K562 (cell line): Measurements from ENCODE around the gene PTTG1IP. TPM values are rescaled to one million over a fixed set of nuclear protein-coding genes. Genes with fewer than 3 reads are reported as not detected.

ENCODE experiments used
- ATAC-seq: fragments of 200-7000 bp; cut with Tn5 transposase; 3 replicates; pipeline ENCODE4 v1.9.1; 2020; ENCODE audit warnings: moderate library complexity
- BruUV-seq: library from RNA; stranded (reverse); fragments of 400-500 nt; replicated peaks from 2 replicates; lab custom pipeline; 2021; lab: Mats Ljungman, UMichigan
- CTCF ChIA-PET: fragments of 300-600 bp; formaldehyde crosslinking; extraction: SDS; loops from one replicate; lab custom pipeline; 2021; ENCODE audit warnings: low intra/inter-chr PET ratio; lab: Yijun Ruan, JAX
- POLR2A ChIA-PET: fragments of 300-600, 350-650 bp; sonication (Branson Sonifier 250); formaldehyde crosslinking; extraction: SDS; loops from one replicate; lab custom pipeline; 2021; ENCODE audit warnings: antibody characterized with exemption, inconsistent platforms; lab: Yijun Ruan, JAX
- DNase-seq, 4 experiments: peaks; one replicate each; pipeline versions ENCODE4 v3.0.0 to v3.0.0-alpha.2; 2011 to 2018; ENCODE audit warnings: low spot score in 3 of 4, mixed read lengths in 3 of 4; ENCODE audit errors: extremely low read depth in 1 of 4
- FAIRE-seq: peaks from 2 replicates; lab custom pipeline; 2011; peaks lifted over from hg19 to GRCh38; lab: Jason Lieb, UNC
- H2AFZ ChIP-seq: 2 replicates; pipeline ENCODE4 v1.6.0; 2011; ENCODE audit warnings: low read depth, low read length, control low read depth, inconsistent platforms
- H3K27ac ChIP-seq: fragments of 200-600 bp; 3 replicates; pipeline ENCODE4 v1.8.0; 2011; ENCODE audit warnings: low read depth, mild to moderate bottlenecking, control low read depth, inconsistent platforms, low read length, moderate library complexity, mixed read lengths; ENCODE audit errors: extremely low read depth
- H3K27me3 ChIP-seq, 2 experiments: fragments of 300-600 bp in 1 of 2; 2 replicates in 1 of 2; 3 replicates in 1 of 2; pipeline versions ENCODE4 v1.6.0 to v1.8.0; 2011; ENCODE audit warnings: inconsistent platforms in 2 of 2, low read length in 2 of 2, mild to moderate bottlenecking in 1 of 2, mixed read lengths in 1 of 2, moderate library complexity in 1 of 2; ENCODE audit not compliant: control insufficient read depth in 2 of 2, insufficient read depth in 2 of 2
- H3K36me3 ChIP-seq: fragments of 300-600 bp; 3 replicates; pipeline ENCODE4 v1.8.0; 2011; ENCODE audit warnings: mild to moderate bottlenecking, low read length, inconsistent platforms; ENCODE audit not compliant: control insufficient read depth, insufficient read depth
- H3K4me1 ChIP-seq, 2 experiments: fragments of 200-600 bp in 1 of 2; replicated peaks in 1 of 2; 2 replicates in 1 of 2; 3 replicates in 1 of 2; pipeline versions ENCODE4 v1.5.1 to v1.8.0; 2011; ENCODE audit warnings: inconsistent platforms in 2 of 2, low read length in 2 of 2, mild to moderate bottlenecking in 1 of 2, mixed read lengths in 1 of 2, moderate library complexity in 1 of 2; ENCODE audit not compliant: control insufficient read depth in 2 of 2, insufficient read depth in 2 of 2
- H3K4me2 ChIP-seq: 2 replicates; pipeline ENCODE4 v1.6.1; 2011; ENCODE audit warnings: low read length, control low read depth, inconsistent platforms, mixed read lengths; ENCODE audit not compliant: insufficient read depth
- H3K4me3 ChIP-seq: fragments of 200-600 bp; sonication (generic), shearing (Covaris generic); 2 replicates; pipeline ENCODE4 v1.5.1; 2016; ENCODE audit warnings: control low read depth, inconsistent platforms
- H3K79me2 ChIP-seq: fragments of 200-600 bp; 3 replicates; pipeline ENCODE4 v1.8.0; 2011; ENCODE audit warnings: low read length, inconsistent platforms; ENCODE audit not compliant: control insufficient read depth, insufficient read depth
- H3K9ac ChIP-seq, 2 experiments: 2 replicates each; pipeline versions ENCODE4 v1.6.0 to v1.6.1; 2011; ENCODE audit warnings: low read depth in 2 of 2, low read length in 2 of 2, control low read depth in 1 of 2, inconsistent platforms in 1 of 2, mild to moderate bottlenecking in 1 of 2, mixed read lengths in 1 of 2; ENCODE audit not compliant: insufficient read depth in 1 of 2
- H3K9me1 ChIP-seq: one replicate; pipeline ENCODE4 v1.6.0; 2011; ENCODE audit warnings: inconsistent platforms, mild to moderate bottlenecking, low read length, moderate library complexity; ENCODE audit not compliant: control insufficient read depth, insufficient read depth
- H3K9me3 ChIP-seq: replicated peaks from 2 replicates; pipeline ENCODE4 v1.5.1; 2011; ENCODE audit warnings: low read depth, low read length, inconsistent platforms; ENCODE audit not compliant: control insufficient read depth, insufficient read depth
- H4K20me1 ChIP-seq: replicated peaks from 2 replicates; pipeline ENCODE4 v1.6.1; 2011; ENCODE audit warnings: low read length, inconsistent platforms, mixed read lengths; ENCODE audit not compliant: control insufficient read depth, insufficient read depth
- ARNT ChIP-seq, 2 experiments: fragments of 450-650 bp; IDR thresholded peaks; 2 replicates each; pipeline ENCODE4 v1.6.1; 2016; ENCODE audit warnings: mild to moderate bottlenecking in 1 of 2
- ASH1L ChIP-seq: fragments of 450-650 bp; IDR thresholded peaks from 2 replicates; pipeline ENCODE4 v1.6.1; 2018; ENCODE audit warnings: borderline replicate concordance, mild to moderate bottlenecking, low read depth; ENCODE audit not compliant: partially characterized antibody
- CBX2 ChIP-seq: fragments of 200-600 bp; sonication (generic); IDR thresholded peaks from one replicate; pipeline ENCODE4 v1.6.1; 2012; ENCODE audit warnings: mild to moderate bottlenecking, low read length, inconsistent platforms; ENCODE audit not compliant: insufficient read depth, poor library complexity, severe bottlenecking
- CBX3 ChIP-seq, 2 experiments: IDR thresholded peaks; 1 replicate in 1 of 2; 2 replicates in 1 of 2; pipeline ENCODE4 v1.6.1; 2012; ENCODE audit warnings: inconsistent platforms in 2 of 2, low read length in 2 of 2, borderline replicate concordance in 1 of 2, control low read depth in 1 of 2
- CBX5 ChIP-seq: IDR thresholded peaks from 2 replicates; pipeline ENCODE4 v1.6.1; 2014; ENCODE audit warnings: low read depth, borderline replicate concordance
- DPF2 ChIP-seq: fragments of 450-650 bp; IDR thresholded peaks from 2 replicates; pipeline ENCODE4 v1.6.1; 2016
- ETV6 ChIP-seq, 3 experiments: fragments of 150-350 bp in 1 of 3; sonication (generic) in 1 of 3; formaldehyde crosslinking in 1 of 3; IDR thresholded peaks; 2 replicates each; pipeline versions ENCODE4 v1.6.1 to v1.8.0; 2014 to 2022; ENCODE audit warnings: borderline replicate concordance in 2 of 3, low read depth in 2 of 3, antibody characterized with exemption in 1 of 3, low read length in 1 of 3, mild to moderate bottlenecking in 1 of 3, missing genetic modification reagents in 1 of 3
- HMG20A ChIP-seq: fragments of 450-650 bp; formaldehyde crosslinking; conservative IDR thresholded peaks from 2 replicates; pipeline ENCODE4 v1.4.0; 2020; ENCODE audit warnings: mild to moderate bottlenecking, mixed read lengths
- JUN ChIP-seq, 2 experiments: sonication (generic) in 1 of 2; formaldehyde crosslinking in 1 of 2; IDR thresholded peaks; 2 replicates each; pipeline versions ENCODE4 v1.6.1 to v1.8.0; 2012 to 2022; ENCODE audit warnings: borderline replicate concordance in 2 of 2, mild to moderate bottlenecking in 2 of 2, improper control_type of control experiment in 1 of 2, low read depth in 1 of 2, low read length in 1 of 2, missing genetic modification reagents in 1 of 2
- KAT2B ChIP-seq: IDR thresholded peaks from one replicate; pipeline ENCODE4 v1.6.1; 2012; ENCODE audit warnings: low read depth, mild to moderate bottlenecking, control low read depth, inconsistent platforms, low read length, moderate library complexity
- MBD2 ChIP-seq: sonication (generic); IDR thresholded peaks from 2 replicates; pipeline ENCODE4 v1.6.1; 2016; ENCODE audit warnings: low read depth, borderline replicate concordance
- MIER1 ChIP-seq: fragments of 450-650 bp; IDR thresholded peaks from 2 replicates; pipeline ENCODE4 v1.6.1; 2016; ENCODE audit warnings: antibody characterized with exemption, mild to moderate bottlenecking, low read depth
- MYNN ChIP-seq, 2 experiments: sonication (generic); formaldehyde crosslinking in 1 of 2; IDR thresholded peaks; 2 replicates each; pipeline versions ENCODE4 v1.5.0 to v1.6.1; 2016 to 2020; ENCODE audit warnings: antibody characterized with exemption in 1 of 2, missing genetic modification reagents in 1 of 2
- SPI1 ChIP-seq: IDR thresholded peaks from 2 replicates; pipeline ENCODE4 v1.6.1; 2011; ENCODE audit warnings: low read depth, low read length, control low read depth, borderline replicate concordance
- TAF15 ChIP-seq: fragments of 200-400 bp; formaldehyde crosslinking; IDR thresholded peaks from 2 replicates; pipeline ENCODE4 v1.6.1; 2017; ENCODE audit warnings: mild to moderate bottlenecking, low read depth, low read length, moderate library complexity
- TRIM24 ChIP-seq, 2 experiments: fragments of 450-650 bp; IDR thresholded peaks; 2 replicates each; pipeline ENCODE4 v1.6.1; 2016
- TRIM28 ChIP-seq: fragments of 450-650 bp; IDR thresholded peaks from 2 replicates; pipeline ENCODE4 v1.6.1; 2017
- ZEB2 ChIP-seq: fragments of 450-650 bp; IDR thresholded peaks from 2 replicates; pipeline ENCODE4 v1.6.1; 2016
- ZFP1 ChIP-seq: fragments of 450-650 bp; formaldehyde crosslinking; IDR thresholded peaks from 2 replicates; pipeline ENCODE4 v1.4.0; 2020; ENCODE audit warnings: mild to moderate bottlenecking, mixed read lengths
- ZNF184 ChIP-seq: sonication (generic); formaldehyde crosslinking; IDR thresholded peaks from 2 replicates; pipeline ENCODE4 v1.5.0; 2020; ENCODE audit warnings: missing genetic modification reagents
- ZNF384 ChIP-seq: IDR thresholded peaks from 2 replicates; pipeline ENCODE4 v1.6.1; 2012; ENCODE audit warnings: low read depth, low read length, improper control_type of control experiment
- WGBS: fragments of 100-300 bp; shearing (Covaris generic); methylation state at CpG from one replicate; pipeline ENCODE4 v1.1.6; 2016; ENCODE audit warnings: low coverage, mixed read lengths; ENCODE audit not compliant: insufficient coverage; ENCODE audit errors: missing lambda C conversion rate; 5-methylcytosine and 5-hydroxymethylcytosine counted together
- in situ Hi-C: fragments of 300-500 bp; cut with MboI; formaldehyde crosslinking; loops from 4 replicates; pipeline ENCODE4 v1.15.0; 2018; ENCODE audit warnings: inconsistent platforms, mixed read lengths
- intact Hi-C: fragments of 100-400 bp; cut with micrococcal nuclease; formaldehyde crosslinking; loops from 2 replicates; pipeline ENCODE4 v1.14.2; 2022
- polyA plus RNA-seq, 8 experiments: library from polyadenylated mRNA; depleted of rRNA in 4 of 8; stranded (reverse) in 5 of 8; unstranded in 3 of 8; fragments of >200 nt; fragmentation: Nextera tagmentation in 2 of 8; fragmentation: Illumina TruSeq in 1 of 8; extraction: Ambion mirVana in 2 of 8; extraction: Trizol in 1 of 8; gene quantifications; 2 replicates each; pipeline versions ENCODE4 v1.2.1 to v1.2.3, GENCODE V29; 2011 to 2014; ENCODE audit warnings: inconsistent platforms in 1 of 8, missing spikeins in 1 of 8
- total RNA-seq, 7 experiments: library from RNA; depleted of rRNA in 6 of 7; stranded (reverse); fragments of >200 nt in 6 of 7; fragmentation: Illumina TruSeq in 2 of 7; extraction: Trizol in 2 of 7; gene quantifications; 2 replicates each; pipeline versions ENCODE4 v1.2.1 to v1.2.3, GENCODE V29; 2011 to 2021; ENCODE audit warnings: low replicate concordance in 1 of 7
- TF ChIP-seq, protein P1 (sequence below): fragments of 450-650 bp; IDR thresholded peaks from 2 replicates; pipeline ENCODE4 v1.6.1; 2018; ENCODE audit warnings: mild to moderate bottlenecking, low read depth; ENCODE audit not compliant: partially characterized antibody

The PTTG1IP gene
- total and polyA plus RNA-seq, 9 of the 15 experiments (the other 6 are each of a cell fraction or from before 2014, with no cell fraction given): 5.0 to 99.3 (median 82.4) TPM

GRCh38 chr21:44828362-44829056 lies 45.0 kb downstream of the PTTG1IP start:
- Histone ChIP-seq H4K20me1 (no peaks in the 10 kb centered on the region), H3K9me1 (no peaks in the 10 kb centered on the region), H3K79me2 (no peaks in the 10 kb centered on the region), H2AFZ (no peak overlapping the region), H3K4me2 (no peak overlapping the region), H3K9me3 (peaks cover 19% of the 10 kb centered on the region), H3K27ac (no peak overlapping the region), H3K9ac (no peak overlapping the region), H3K4me1 (peaks cover 0 to 8% of the 10 kb centered on the region in 2 experiments; a peak in 1 of 5 replicates), H3K36me3 (no peaks in the 10 kb centered on the region), H3K27me3 (no peaks in the 10 kb centered on the region), H3K4me3 (no peak overlapping the region)
- intact Hi-C loops (no loop called here), in situ Hi-C loops (no loop called here)
- DNase-seq (no peak), FAIRE-seq (no peak), ATAC-seq (no peak)
- no TSS peak for BruUV-seq
- 8% methylated on average over 4 of the region's 4 CpGs for WGBS
- ChIA-PET POLR2A (interaction anchor here (0.5 kb wide), 1 partner anchor 32 kb away, joined by 3 read pairs; no protein-coding TSS in a partner anchor), CTCF (interaction anchor here (1.1 kb wide), 1 partner anchor 10 kb away, joined by 3 read pairs; no protein-coding TSS in a partner anchor)
- peak; percentile 96 for TF ChIP-seq CBX5
- TF ChIP-seq DPF2: 0 out of 2 replicates have a peak, but pooled peaks have one; percentile 42
- TF ChIP-seq, protein P1, sequence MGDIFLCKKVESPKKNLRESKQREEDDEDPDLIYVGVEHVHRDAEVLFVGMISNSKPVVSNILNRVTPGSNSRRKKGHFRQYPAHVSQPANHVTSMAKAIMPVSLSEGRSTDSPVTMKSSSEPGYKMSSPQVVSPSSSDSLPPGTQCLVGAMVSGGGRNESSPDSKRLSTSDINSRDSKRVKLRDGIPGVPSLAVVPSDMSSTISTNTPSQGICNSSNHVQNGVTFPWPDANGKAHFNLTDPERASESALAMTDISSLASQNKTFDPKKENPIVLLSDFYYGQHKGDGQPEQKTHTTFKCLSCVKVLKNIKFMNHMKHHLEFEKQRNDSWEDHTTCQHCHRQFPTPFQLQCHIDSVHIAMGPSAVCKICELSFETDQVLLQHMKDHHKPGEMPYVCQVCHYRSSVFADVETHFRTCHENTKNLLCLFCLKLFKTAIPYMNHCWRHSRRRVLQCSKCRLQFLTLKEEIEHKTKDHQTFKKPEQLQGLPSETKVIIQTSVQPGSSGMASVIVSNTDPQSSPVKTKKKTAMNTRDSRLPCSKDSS: peak; percentile 97
- peak; percentile 27 for TF ChIP-seq ASH1L
- TF ChIP-seq TRIM24 (IDR thresholded peaks at IDR 0.05): peak; percentile 89 to 95
- TF ChIP-seq ZNF384: peak; percentile 85
- TF ChIP-seq ZEB2: 0 out of 2 replicates have a peak, but pooled peaks have one; percentile 35
- TF ChIP-seq SPI1: no peak
- TF ChIP-seq HMG20A (CRISPR knock-in tag): no peak
- peak; percentile 68; the same call in 1 of the 2 replicates for TF ChIP-seq MIER1
- TF ChIP-seq TRIM28: peak; percentile 99
- peak in 1 of 2 experiments; percentile 35; a peak in 1 of 4 replicates for TF ChIP-seq ARNT (IDR thresholded peaks at IDR 0.05)
- TF ChIP-seq KAT2B: no peak
- TF ChIP-seq JUN (IDR thresholded peaks at IDR 0.05; ENCODE audit: borderline replicate concordance, low read depth, low read length): 0 out of 2 replicates have a peak, but pooled peaks have one; percentile 22
- TF ChIP-seq JUN (CRISPR knock-in tag; IDR thresholded peaks at IDR 0.05; ENCODE audit: borderline replicate concordance): no peak
- peak; percentile 98 for TF ChIP-seq ZFP1 (CRISPR knock-in tag)
- TF ChIP-seq CBX2: no peak
- no peak for TF ChIP-seq MBD2
- TF ChIP-seq TAF15: no peak
- TF ChIP-seq ZNF184 (CRISPR knock-in tag): no peak
- TF ChIP-seq ETV6 (IDR thresholded peaks at IDR 0.05; ENCODE audit: borderline replicate concordance in 1 of 2, low read depth in 2 of 2, low read length in 1 of 2): no peak
- TF ChIP-seq ETV6 (CRISPR knock-in tag; IDR thresholded peaks at IDR 0.05; ENCODE audit: borderline replicate concordance): no peak
- no peak for TF ChIP-seq MYNN (IDR thresholded peaks at IDR 0.05)
- TF ChIP-seq MYNN (CRISPR knock-in tag; IDR thresholded peaks at IDR 0.05): no peak
- TF ChIP-seq CBX3 (IDR thresholded peaks at IDR 0.05; ENCODE audit: borderline replicate concordance in 1 of 2, low read length in 2 of 2): peak in 1 of 2 experiments; percentile 99; a peak in 2 of 3 replicates
